ENCODE data around the gene ERCC6L2.

Gene ERCC6L2

DNA sequence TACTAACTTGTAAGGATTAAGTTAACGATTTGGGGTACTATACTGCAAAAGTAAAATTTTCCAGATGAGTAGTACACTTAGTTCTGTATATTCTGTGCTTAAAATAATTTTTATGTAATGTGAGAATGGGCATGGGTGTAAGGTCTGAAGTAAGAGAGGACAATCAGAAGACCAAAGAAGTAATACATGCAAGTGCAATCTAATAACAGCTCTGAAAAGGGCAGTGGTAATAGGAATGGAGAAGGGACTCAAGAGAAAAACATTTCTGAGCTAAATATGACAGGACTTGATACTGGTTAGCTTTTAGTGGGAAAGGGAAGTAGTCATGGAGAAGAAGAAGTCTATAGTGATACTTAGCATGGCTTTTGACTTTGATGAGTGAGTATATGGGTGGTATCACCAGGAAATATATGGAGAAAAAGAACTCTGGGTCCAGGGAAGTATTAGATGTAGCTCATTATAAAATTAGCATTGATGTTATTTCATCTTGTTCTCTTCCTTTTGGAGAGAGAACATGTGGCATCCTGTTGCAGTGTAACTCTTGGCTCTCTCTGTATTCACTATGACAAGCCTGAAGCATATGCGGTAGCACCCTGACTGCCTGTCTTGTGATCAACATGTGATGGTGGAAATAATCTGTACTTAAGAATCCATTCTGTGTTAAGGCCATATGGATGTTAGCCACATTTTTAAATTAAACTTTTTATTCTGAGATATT is 60.5 kb downstream of the ERCC6L2 start:
- Histone ChIP-seq H3K27me3 (ENCODE audit: insufficient read depth, low read length, poor library complexity) (no peaks in the 10 kb centered on the region), H3K4me2 (ENCODE audit: low read length) (no peak overlapping the region), H3K27ac (ENCODE audit: low read depth, low read length) (no peak overlapping the region), H4K5ac (ENCODE audit: low read length) (no peak overlapping the region), H4K8ac (ENCODE audit: low read depth, low read length) (no peak overlapping the region), H3K79me2 (ENCODE audit: control insufficient read depth, insufficient read depth, low read length) (no peaks in the 10 kb centered on the region), H3K18ac (ENCODE audit: low read length) (no peak overlapping the region), H2BK15ac (replicated peaks; ENCODE audit: low read depth) (no peak overlapping the region), H3K4me1 (ENCODE audit: control insufficient read depth, low read depth, low read length) (no peaks in the 10 kb centered on the region), H2BK5ac (ENCODE audit: low read length) (no peak overlapping the region), H3K79me1 (ENCODE audit: low read length) (peaks cover 3% of the 10 kb centered on the region), H2BK120ac (ENCODE audit: low read depth, low read length) (no peak overlapping the region), H3K56ac (ENCODE audit: low read length) (no peak overlapping the region), H2AK5ac (ENCODE audit: low read length) (no peak overlapping the region), H3K4ac (ENCODE audit: low read depth, low read length) (no peak overlapping the region), H3K36me3 (ENCODE audit: control insufficient read depth, insufficient read depth, low read length) (no peaks in the 10 kb centered on the region), H3K4me3 (ENCODE audit: low read length) (no peak overlapping the region), H3K9ac (ENCODE audit: low read length) (no peak overlapping the region), H3K23ac (ENCODE audit: low read length) (no peak overlapping the region)
- WGBS (ENCODE audit: extremely low coverage, insufficient coverage, low lambda C conversion rate): no CpG with 5 or more reads among the region's 2 CpGs
- no peak for DNase-seq

DNA sequence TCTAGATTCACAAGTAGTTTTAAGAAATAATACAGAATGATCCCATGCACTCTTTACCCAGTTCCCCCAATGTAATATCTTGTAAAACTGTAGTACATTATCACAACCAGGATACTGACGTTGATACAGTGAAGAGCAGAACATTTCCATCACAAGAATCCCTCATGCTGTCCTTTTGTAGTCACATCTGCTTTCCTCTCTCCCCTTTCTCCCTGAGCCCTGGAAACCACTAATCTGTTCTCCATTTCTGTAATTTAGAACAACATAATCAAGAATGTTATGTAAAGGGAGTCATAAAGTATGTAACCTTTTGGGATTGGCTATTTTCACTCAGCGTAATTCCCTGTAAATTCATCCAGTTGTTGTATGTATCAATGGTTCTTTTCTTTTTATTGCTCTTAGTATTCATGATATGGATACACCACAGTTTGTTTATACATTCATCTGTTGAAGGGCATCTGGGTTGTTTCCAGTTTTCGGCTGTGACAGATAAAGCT is 61.1 kb downstream of the ERCC6L2 start:
- no peak overlapping the region for H2AK5ac ChIP-seq (ENCODE audit: low read length)
- no peak overlapping the region for H3K4ac ChIP-seq (ENCODE audit: low read depth, low read length)
- no peak overlapping the region for H3K9ac ChIP-seq (ENCODE audit: low read length)
- no peaks in the 10 kb centered on the region for H3K4me1 ChIP-seq (ENCODE audit: control insufficient read depth, low read depth, low read length)
- no peak overlapping the region for H3K4me3 ChIP-seq (ENCODE audit: low read length)
- no peak overlapping the region for H3K56ac ChIP-seq (ENCODE audit: low read length)
- no peak overlapping the region for H3K27ac ChIP-seq (ENCODE audit: low read depth, low read length)
- H3K18ac ChIP-seq (ENCODE audit: low read length): no peak overlapping the region
- no peaks in the 10 kb centered on the region for H3K36me3 ChIP-seq (ENCODE audit: control insufficient read depth, insufficient read depth, low read length)
- H2BK15ac ChIP-seq (replicated peaks; ENCODE audit: low read depth): no peak overlapping the region
- no peak overlapping the region for H2BK5ac ChIP-seq (ENCODE audit: low read length)
- WGBS (ENCODE audit: extremely low coverage, insufficient coverage, low lambda C conversion rate): no CpG with 5 or more reads among the region's 3 CpGs
- DNase-seq: no peak
- no peaks in the 10 kb centered on the region for H3K79me2 ChIP-seq (ENCODE audit: control insufficient read depth, insufficient read depth, low read length)
- H3K79me1 ChIP-seq (ENCODE audit: low read length): peaks cover 3% of the 10 kb centered on the region
- no peak overlapping the region for H3K23ac ChIP-seq (ENCODE audit: low read length)
- H4K8ac ChIP-seq (ENCODE audit: low read depth, low read length): no peak overlapping the region
- H4K5ac ChIP-seq (ENCODE audit: low read length): no peak overlapping the region
- H2BK120ac ChIP-seq (ENCODE audit: low read depth, low read length): no peak overlapping the region
- no peaks in the 10 kb centered on the region for H3K27me3 ChIP-seq (ENCODE audit: insufficient read depth, low read length, poor library complexity)
- H3K4me2 ChIP-seq (ENCODE audit: low read length): no peak overlapping the region

DNA sequence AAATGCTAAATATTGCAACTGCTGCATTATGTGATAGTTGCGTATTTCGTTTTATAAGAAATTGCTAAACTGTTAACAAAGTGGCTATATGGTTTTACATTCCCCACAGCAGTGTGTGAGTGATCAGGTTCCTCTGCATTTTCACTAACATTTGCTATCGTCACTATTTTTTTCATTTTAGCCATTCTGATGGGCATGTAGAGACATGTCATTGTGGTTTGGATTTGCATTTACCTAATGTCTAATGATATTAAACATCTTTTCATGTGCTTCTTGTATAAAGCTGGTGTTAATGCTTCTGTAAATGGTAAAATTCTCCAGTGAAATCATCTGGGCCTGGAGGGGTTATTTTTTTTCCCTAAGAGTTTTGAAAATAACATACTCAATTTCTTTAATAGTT is 61.6 kb downstream of the ERCC6L2 start:
- Histone ChIP-seq H3K4me2 (ENCODE audit: low read length) (no peak overlapping the region), H4K8ac (ENCODE audit: low read depth, low read length) (no peak overlapping the region), H3K4me3 (ENCODE audit: low read length) (no peak overlapping the region), H3K4me1 (ENCODE audit: control insufficient read depth, low read depth, low read length) (no peaks in the 10 kb centered on the region), H3K4ac (ENCODE audit: low read depth, low read length) (no peak overlapping the region), H3K18ac (ENCODE audit: low read length) (no peak overlapping the region), H3K27me3 (ENCODE audit: insufficient read depth, low read length, poor library complexity) (no peaks in the 10 kb centered on the region), H3K79me1 (ENCODE audit: low read length) (peaks cover 3% of the 10 kb centered on the region), H3K9ac (ENCODE audit: low read length) (no peak overlapping the region), H2BK5ac (ENCODE audit: low read length) (no peak overlapping the region), H2BK120ac (ENCODE audit: low read depth, low read length) (no peak overlapping the region), H4K5ac (ENCODE audit: low read length) (no peak overlapping the region), H3K36me3 (ENCODE audit: control insufficient read depth, insufficient read depth, low read length) (peaks cover 1% of the 10 kb centered on the region), H3K27ac (ENCODE audit: low read depth, low read length) (no peak overlapping the region), H2BK15ac (replicated peaks; ENCODE audit: low read depth) (no peak overlapping the region), H3K23ac (ENCODE audit: low read length) (no peak overlapping the region), H3K56ac (ENCODE audit: low read length) (no peak overlapping the region), H2AK5ac (ENCODE audit: low read length) (no peak overlapping the region), H3K79me2 (ENCODE audit: control insufficient read depth, insufficient read depth, low read length) (no peaks in the 10 kb centered on the region)
- no CpG with 5 or more reads among the region's 3 CpGs for WGBS (ENCODE audit: extremely low coverage, insufficient coverage, low lambda C conversion rate)
- DNase-seq: no peak

DNA sequence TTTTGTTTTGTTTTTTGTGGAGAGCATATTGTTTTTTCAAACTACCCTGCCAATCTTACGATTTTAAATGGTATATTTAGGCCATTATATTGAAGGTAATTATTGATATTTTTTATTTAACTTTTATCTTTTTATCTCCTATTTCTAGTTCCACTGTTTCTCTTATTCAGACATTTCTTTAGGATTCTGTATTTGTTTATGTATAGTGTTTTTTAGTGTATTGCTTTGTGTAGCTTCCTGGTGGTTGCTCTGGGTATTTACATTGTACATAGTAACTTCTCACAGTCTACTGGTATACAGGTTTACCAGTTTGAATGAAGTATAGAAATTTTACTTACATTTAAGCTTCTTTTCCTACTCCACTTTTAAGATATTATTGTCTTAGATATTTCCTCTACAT is 63.2 kb downstream of the ERCC6L2 start:
- H3K4ac ChIP-seq (ENCODE audit: low read depth, low read length): no peak overlapping the region
- no peak overlapping the region for H3K18ac ChIP-seq (ENCODE audit: low read length)
- no peak overlapping the region for H3K9ac ChIP-seq (ENCODE audit: low read length)
- no peak overlapping the region for H3K4me3 ChIP-seq (ENCODE audit: low read length)
- DNase-seq: no peak
- H2BK5ac ChIP-seq (ENCODE audit: low read length): no peak overlapping the region
- H3K79me1 ChIP-seq (ENCODE audit: low read length): peaks cover 3% of the 10 kb centered on the region
- H3K36me3 ChIP-seq (ENCODE audit: control insufficient read depth, insufficient read depth, low read length): peaks cover 1% of the 10 kb centered on the region
- no peaks in the 10 kb centered on the region for H3K27me3 ChIP-seq (ENCODE audit: insufficient read depth, low read length, poor library complexity)
- no peaks in the 10 kb centered on the region for H3K4me1 ChIP-seq (ENCODE audit: control insufficient read depth, low read depth, low read length)
- no peak overlapping the region for H3K23ac ChIP-seq (ENCODE audit: low read length)
- H3K4me2 ChIP-seq (ENCODE audit: low read length): no peak overlapping the region
- no peak overlapping the region for H3K27ac ChIP-seq (ENCODE audit: low read depth, low read length)
- no peaks in the 10 kb centered on the region for H3K79me2 ChIP-seq (ENCODE audit: control insufficient read depth, insufficient read depth, low read length)
- H4K8ac ChIP-seq (ENCODE audit: low read depth, low read length): no peak overlapping the region
- no peak overlapping the region for H2BK120ac ChIP-seq (ENCODE audit: low read depth, low read length)
- no peak overlapping the region for H2BK15ac ChIP-seq (replicated peaks; ENCODE audit: low read depth)
- no peak overlapping the region for H3K56ac ChIP-seq (ENCODE audit: low read length)
- no peak overlapping the region for H2AK5ac ChIP-seq (ENCODE audit: low read length)
- H4K5ac ChIP-seq (ENCODE audit: low read length): no peak overlapping the region
- no CpG with 5 or more reads among the region's 1 CpG for WGBS (ENCODE audit: extremely low coverage, insufficient coverage, low lambda C conversion rate)

DNA sequence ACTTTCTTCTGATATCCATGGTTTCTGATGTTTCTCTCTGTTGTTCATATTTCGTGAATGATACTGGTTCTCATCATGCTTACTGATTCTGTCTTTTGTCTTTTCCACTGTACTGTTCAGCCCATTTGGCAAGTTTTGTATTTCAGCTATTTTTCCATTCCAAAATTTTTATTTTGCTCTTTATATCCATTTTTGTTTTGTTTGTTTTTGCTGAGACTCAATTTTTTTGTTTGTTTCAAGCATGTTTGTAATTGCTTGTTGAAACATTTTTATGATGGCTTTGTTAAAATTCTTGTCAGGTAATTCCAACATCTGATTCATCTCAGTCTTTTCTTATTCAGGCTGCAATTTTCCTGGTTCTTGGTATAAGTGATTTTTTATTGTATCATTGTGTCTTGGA is 64.0 kb downstream of the ERCC6L2 start:
- Histone ChIP-seq H2BK120ac (ENCODE audit: low read depth, low read length) (no peak overlapping the region), H3K27ac (ENCODE audit: low read depth, low read length) (no peak overlapping the region), H4K5ac (ENCODE audit: low read length) (no peak overlapping the region), H3K79me1 (ENCODE audit: low read length) (peaks cover 3% of the 10 kb centered on the region), H3K23ac (ENCODE audit: low read length) (no peak overlapping the region), H2BK15ac (replicated peaks; ENCODE audit: low read depth) (no peak overlapping the region), H4K8ac (ENCODE audit: low read depth, low read length) (no peak overlapping the region), H3K56ac (ENCODE audit: low read length) (no peak overlapping the region), H3K79me2 (ENCODE audit: control insufficient read depth, insufficient read depth, low read length) (no peaks in the 10 kb centered on the region), H3K4me3 (ENCODE audit: low read length) (no peak overlapping the region), H3K9ac (ENCODE audit: low read length) (no peak overlapping the region), H3K18ac (ENCODE audit: low read length) (no peak overlapping the region), H2BK5ac (ENCODE audit: low read length) (no peak overlapping the region), H3K27me3 (ENCODE audit: insufficient read depth, low read length, poor library complexity) (no peaks in the 10 kb centered on the region), H2AK5ac (ENCODE audit: low read length) (no peak overlapping the region), H3K4me2 (ENCODE audit: low read length) (no peak overlapping the region), H3K4me1 (ENCODE audit: control insufficient read depth, low read depth, low read length) (no peaks in the 10 kb centered on the region), H3K36me3 (ENCODE audit: control insufficient read depth, insufficient read depth, low read length) (peaks cover 1% of the 10 kb centered on the region), H3K4ac (ENCODE audit: low read depth, low read length) (no peak overlapping the region)
- WGBS (ENCODE audit: extremely low coverage, insufficient coverage, low lambda C conversion rate): no CpG with 5 or more reads among the region's 1 CpG
- no peak for DNase-seq

DNA sequence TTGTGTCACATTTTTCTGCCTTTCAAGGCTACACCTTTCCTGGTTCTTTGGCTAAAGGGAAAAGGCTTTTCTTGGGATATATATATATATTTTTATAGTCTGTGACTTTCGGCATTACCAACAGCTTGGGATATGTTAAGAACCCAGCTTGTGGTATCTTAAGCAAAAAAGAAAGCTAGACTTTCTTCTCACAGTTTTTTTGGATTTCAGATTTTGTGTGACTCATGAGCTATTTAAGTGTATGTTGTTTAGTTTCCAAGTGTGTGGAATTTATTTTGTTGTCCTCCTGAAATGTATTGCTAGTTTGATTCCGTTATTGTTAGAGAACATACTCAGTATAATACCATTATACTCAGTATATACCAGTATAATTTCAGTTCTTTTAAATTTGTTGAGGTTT is 64.8 kb downstream of the ERCC6L2 start:
- Histone ChIP-seq H2BK120ac (ENCODE audit: low read depth, low read length) (no peak overlapping the region), H4K5ac (ENCODE audit: low read length) (no peak overlapping the region), H2AK5ac (ENCODE audit: low read length) (no peak overlapping the region), H3K23ac (ENCODE audit: low read length) (no peak overlapping the region), H3K4me3 (ENCODE audit: low read length) (no peak overlapping the region), H4K8ac (ENCODE audit: low read depth, low read length) (no peak overlapping the region), H2BK5ac (ENCODE audit: low read length) (no peak overlapping the region), H3K56ac (ENCODE audit: low read length) (no peak overlapping the region), H3K79me1 (ENCODE audit: low read length) (peaks cover 3% of the 10 kb centered on the region), H3K9ac (ENCODE audit: low read length) (no peak overlapping the region), H2BK15ac (replicated peaks; ENCODE audit: low read depth) (no peak overlapping the region), H3K79me2 (ENCODE audit: control insufficient read depth, insufficient read depth, low read length) (no peaks in the 10 kb centered on the region), H3K4me2 (ENCODE audit: low read length) (no peak overlapping the region), H3K4me1 (ENCODE audit: control insufficient read depth, low read depth, low read length) (no peaks in the 10 kb centered on the region), H3K36me3 (ENCODE audit: control insufficient read depth, insufficient read depth, low read length) (peaks cover 1% of the 10 kb centered on the region), H3K4ac (ENCODE audit: low read depth, low read length) (no peak overlapping the region), H3K18ac (ENCODE audit: low read length) (no peak overlapping the region), H3K27ac (ENCODE audit: low read depth, low read length) (no peak overlapping the region), H3K27me3 (ENCODE audit: insufficient read depth, low read length, poor library complexity) (no peaks in the 10 kb centered on the region)
- no peak for DNase-seq
- no CpG with 5 or more reads among the region's 2 CpGs for whole genome bisulfite sequencing (ENCODE audit: extremely low coverage, insufficient coverage, low lambda C conversion rate)
